GM20431 (cell line): Measurements from ENCODE around the gene GOLGA6A.
"Not testable (repeated sequence)": the region's sequence is repeated elsewhere in the genome, so short reads cannot be mapped to it uniquely, and the experiment has no call there.

Experiments used
- in situ Hi-C: fragments of 300-500 bp; cut with MseI, MboI; formaldehyde crosslinking; loops from one replicate; pipeline ENCODE4 v1.15.0; 2020; ENCODE audit warnings: low sequenced_read_pairs; ENCODE audit not compliant: unreplicated experiment

Gene GOLGA6A

DNA sequence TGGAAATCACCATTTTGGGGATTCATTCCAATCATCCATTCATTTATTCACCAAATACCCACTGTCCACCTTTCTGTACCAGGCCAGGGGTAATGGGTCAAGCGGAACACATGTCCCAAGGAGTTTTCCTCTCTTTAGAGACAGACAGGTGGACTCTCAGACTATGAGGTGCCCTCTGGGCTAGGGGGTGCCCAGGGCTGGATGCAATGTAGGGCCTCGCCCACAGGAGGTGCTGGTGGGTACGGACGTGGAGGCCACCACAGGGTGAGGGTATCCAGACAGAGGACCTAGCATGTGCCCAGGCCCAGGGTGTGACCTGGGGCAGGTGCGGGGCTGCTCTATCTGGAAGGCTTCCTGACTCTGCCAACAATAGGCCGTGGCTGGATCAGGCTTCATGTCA, 26.3 kb upstream of the GOLGA6A start:
- in situ Hi-C loops = not testable (repeated sequence)

GRCh38 chr15:74108111-74108510, 25.8 kb upstream of the GOLGA6A start:
- in situ Hi-C loops = no loop called here

GRCh38 chr15:74099963-74100733, 17.8 kb upstream of the GOLGA6A start:
- in situ Hi-C loops = not testable (repeated sequence)

DNA sequence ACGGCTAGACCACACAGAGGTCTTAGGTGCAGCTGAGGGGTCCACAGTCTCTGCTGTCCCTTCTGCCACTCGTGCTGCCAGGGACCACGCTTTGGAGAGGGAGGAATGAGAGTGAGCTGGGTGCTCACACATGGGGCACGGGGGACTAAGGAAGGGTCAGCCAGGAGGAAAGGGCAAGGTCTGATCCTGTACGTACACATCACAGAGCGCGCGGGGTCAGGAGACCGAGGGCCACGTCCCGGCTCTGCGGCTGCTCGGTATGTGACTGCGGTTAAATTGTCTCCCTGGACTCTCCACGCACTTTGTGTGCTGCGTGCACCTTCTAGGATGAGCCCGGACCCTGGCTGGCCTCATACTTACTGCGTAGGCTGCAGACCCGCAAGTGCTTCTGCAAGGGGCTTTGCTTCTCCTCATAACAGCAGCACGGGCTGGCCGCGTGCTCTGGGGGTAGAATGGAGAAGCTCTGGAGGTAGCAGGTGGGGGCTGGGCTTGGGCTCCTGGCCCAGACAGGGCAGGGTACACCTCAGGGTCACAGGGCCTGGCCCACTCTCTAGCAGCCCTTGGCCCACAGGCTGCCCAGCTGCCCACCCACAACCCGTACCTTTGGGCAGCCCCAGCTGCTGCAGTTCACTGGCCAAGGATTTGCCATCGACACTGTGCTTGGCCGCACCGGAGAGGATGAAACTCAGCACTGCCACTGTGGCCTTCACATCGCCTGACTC, 14.6 kb upstream of the GOLGA6A start:
- in situ Hi-C loops = not testable (repeated sequence)

- in situ Hi-C loops = not testable (repeated sequence)
These were observed 13.3 kb upstream of the GOLGA6A start for GRCh38 chr15:74095610-74096009.

DNA sequence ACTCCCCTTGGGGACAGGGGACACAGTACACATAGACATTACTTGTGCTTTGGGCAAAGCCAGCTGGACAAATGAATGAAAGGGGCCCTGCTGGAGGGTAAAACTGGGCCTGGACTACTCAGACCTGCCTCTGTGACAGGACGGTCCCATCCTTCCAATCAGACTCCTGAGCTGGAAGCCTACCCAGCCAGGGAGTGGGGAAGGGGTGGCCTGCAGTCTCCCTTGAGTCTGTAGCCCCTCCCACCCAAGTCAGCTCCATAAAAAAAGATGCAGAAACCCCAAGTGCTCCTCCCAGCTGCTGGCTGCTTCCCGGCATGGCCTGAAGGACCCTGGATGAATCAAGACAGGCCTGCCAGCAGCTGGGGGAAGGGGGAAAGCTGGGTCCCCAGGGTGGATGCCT, 12.2 kb upstream of the GOLGA6A start:
- in situ Hi-C loops = not testable (repeated sequence)

- in situ Hi-C loops = not testable (repeated sequence)
These were observed 6.6 kb downstream of the GOLGA6A start for GRCh38 chr15:74075781-74076180.

GRCh38 chr15:74072614-74073337, 9.6 kb downstream of the GOLGA6A start:
- in situ Hi-C loops = not testable (repeated sequence)

- in situ Hi-C loops = not testable (repeated sequence)
These were observed 10.2 kb downstream of the GOLGA6A start for GRCh38 chr15:74072132-74072531.

DNA sequence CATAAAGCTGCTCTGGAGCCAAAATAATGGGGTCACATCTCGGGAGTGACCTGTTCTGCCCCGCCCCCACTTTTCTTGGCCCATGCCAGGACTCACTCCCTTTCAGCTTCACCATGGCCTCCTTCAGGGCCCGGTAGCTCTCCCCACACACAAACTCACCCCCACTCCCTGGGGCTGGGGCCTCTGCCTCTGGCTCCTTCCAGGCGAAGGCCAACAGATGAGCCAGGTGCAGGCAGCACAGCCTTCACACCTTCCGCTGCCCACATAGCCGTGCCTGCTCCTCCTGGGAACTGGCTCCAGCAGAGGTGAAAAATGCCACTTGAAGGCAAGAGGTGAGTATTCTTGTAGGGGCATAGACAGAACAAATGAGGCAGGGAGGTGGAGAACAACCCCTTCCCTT, 10.7 kb downstream of the GOLGA6A start:
- in situ Hi-C loops = not testable (repeated sequence)

- in situ Hi-C loops = not testable (repeated sequence)
These were observed 16.5 kb downstream of the GOLGA6A start for GRCh38 chr15:74065684-74066411.

DNA sequence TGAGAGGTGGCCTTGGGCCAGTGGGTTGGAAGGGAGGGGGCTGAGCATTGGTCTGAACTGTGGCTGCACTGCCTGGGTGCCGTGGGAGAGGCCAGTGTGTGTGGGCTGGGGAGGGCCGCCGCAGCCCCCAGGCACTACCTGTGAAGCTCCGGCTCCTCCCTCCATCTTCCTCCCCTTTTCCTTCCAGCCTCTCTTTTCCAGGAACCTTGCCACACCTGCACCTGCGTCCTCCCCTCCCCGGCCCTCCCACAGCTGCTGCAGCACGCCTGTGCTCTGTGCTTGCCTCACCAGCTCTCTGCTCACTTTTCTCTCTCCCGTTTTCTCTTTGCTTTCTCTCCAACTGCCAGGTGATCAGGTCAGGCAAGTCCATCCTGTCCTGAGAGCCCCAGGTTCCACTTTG, 17.5 kb downstream of the GOLGA6A start:
- in situ Hi-C loops = not testable (repeated sequence)

- in situ Hi-C loops = not testable (repeated sequence)
These were observed 18.2 kb downstream of the GOLGA6A start for GRCh38 chr15:74064183-74064582.

DNA sequence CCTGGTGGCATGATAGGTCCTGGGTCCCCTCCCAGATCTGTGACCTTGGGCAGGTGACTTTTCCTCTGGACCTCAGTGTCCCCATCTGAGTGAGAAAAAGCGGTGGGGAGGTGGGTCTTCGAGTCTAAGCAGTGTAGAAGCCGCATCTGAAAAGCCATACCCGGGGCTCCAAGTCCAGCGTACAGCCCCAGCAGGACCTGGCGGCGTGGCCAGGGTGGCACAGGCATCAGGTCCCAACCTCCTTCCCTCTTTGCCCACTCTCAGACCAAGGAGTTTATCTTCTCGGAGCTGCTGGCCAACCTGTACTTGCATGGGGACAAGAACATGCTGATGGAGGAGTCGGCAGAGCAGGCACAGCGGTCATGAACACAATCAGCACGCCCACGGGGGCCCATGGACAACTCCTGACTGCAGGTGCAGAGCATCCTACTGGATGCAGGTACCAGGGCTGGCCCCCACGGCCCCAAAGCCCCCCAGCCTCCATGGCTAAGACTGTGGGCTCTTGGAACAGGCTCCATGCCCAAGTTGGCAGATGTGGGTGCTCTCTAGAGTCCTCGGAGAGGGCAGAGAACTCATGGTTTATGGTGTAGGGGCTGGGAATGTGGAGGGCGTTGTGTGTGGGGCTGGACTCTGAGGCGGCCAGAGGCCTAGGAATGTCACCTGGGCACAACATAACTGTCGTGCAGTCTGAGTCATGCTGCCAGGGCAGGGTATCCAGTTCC, 18.8 kb downstream of the GOLGA6A start:
- in situ Hi-C loops = not testable (repeated sequence)

- in situ Hi-C loops = no loop called here
These were observed 19.7 kb downstream of the GOLGA6A start for GRCh38 chr15:74062671-74063070.

- in situ Hi-C loops = no loop called here
These were observed 20.1 kb downstream of the GOLGA6A start for GRCh38 chr15:74062236-74062635.

DNA sequence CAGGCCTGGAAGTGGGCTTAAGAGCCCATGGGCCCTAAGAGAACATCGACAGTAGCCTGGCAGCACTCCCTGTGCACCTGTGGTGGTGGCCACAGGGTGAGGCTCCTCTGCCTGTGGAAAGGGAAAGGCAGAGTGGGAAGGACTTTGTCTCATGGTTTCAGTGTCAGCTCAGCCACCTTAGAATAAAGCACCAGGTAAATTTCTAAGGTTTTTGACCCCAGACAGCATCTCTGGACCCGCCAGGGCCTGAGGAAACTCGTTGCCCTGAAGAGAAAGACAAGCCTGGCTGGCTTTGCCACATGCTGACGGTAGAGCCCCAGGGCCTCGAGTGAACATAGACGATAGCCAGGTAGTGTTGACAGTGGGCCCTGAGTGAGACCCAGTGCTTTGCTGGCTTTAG, 22.1 kb downstream of the GOLGA6A start:
- in situ Hi-C loops = no loop called here

DNA sequence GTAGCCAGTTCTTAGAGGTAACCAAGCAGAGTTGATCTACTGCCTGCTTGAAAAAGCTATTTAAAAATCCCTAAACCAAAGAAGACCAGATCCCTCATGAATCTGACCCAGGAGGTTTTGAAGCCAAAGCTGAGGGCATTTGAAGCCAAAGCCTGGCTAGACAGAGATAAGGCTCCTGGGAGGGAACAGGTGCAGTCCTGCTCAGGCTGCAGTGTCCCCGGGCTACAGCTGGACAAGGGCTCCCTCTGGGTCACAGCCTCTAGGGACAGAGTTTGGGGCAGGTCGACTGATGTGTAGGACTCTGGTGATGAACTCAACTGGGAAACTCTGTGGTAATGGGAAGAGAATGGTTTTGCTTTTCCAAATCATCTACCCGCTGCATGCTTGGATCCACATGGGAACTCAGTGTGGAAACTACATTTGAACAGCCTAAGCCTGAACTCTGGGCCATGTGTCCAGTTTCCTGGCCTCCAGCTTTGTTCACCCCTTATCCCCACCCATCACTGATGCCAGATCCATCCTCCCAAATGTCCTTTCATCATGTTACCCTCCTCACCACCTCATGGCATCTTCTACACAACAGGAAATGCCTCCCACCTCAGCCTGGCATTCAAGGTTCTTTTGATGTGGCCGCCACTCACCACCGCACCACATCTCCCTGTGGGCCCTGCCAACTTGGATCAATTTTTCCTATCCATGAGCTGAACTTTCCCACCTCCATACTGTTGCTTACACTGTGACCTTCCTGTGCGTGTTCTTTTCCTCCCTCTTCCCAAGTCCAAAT, 23.1 kb downstream of the GOLGA6A start:
- in situ Hi-C loops = loop anchor here (10.0 kb wide), 1 partner anchor 266 kb away; no protein-coding TSS in a partner anchor

DNA sequence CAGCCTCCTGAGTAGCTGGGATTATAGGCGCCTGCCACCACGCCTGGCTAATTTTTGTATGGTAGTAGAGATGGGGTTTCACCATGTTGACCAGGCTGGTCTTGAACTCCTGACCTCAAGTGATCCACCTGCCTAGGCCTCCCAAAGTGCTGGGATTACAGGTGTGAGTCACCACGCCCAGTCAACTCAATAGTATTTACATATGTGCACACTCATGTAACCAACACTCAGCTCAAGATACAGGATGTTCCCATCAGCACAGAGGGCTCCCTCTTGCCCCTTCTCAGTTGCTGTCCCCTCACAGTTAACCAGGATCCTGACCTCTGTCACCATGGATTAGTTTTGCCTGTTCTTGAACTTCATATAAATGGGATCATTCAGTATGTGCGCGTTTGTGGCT, 26.0 kb downstream of the GOLGA6A start:
- in situ Hi-C loops = loop anchor here (10.0 kb wide), 1 partner anchor 268 kb away; no protein-coding TSS in a partner anchor
